ENCODE data around the gene ACRBP.

GRCh38 chr12:6662602-6662905 lies 15.3 kb upstream of the ACRBP start:
- TF ChIP-seq POLR2A (IDR thresholded peaks at IDR 0.05), result no peak
- TF ChIP-seq CTCF (IDR thresholded peaks at IDR 0.05), result no peak
- no peak for TF ChIP-seq EP300 (IDR thresholded peaks at IDR 0.05)

All from ovary (tissue), 3 donors.